K562 (cell line): ENCODE results near the gene NRCAM. TPM values are rescaled to one million over a fixed set of nuclear protein-coding genes. Genes with fewer than 3 reads are reported as not detected.

ENCODE experiments used
- CREBBP ChIP-seq: IDR thresholded peaks from one replicate; pipeline ENCODE4 v1.6.1; 2012; ENCODE audit warnings: low read depth, mild to moderate bottlenecking, control low read depth, inconsistent platforms, low read length
- CTBP1 ChIP-seq: fragments of 450-650 bp; IDR thresholded peaks from 2 replicates; pipeline ENCODE4 v1.6.1; 2016; ENCODE audit warnings: borderline replicate concordance
- EP400 ChIP-seq: fragments of 450-650 bp; IDR thresholded peaks from 2 replicates; pipeline ENCODE4 v1.6.1; 2017; ENCODE audit warnings: antibody characterized with exemption, mild to moderate bottlenecking, moderate library complexity
- FOXK1 ChIP-seq: sonication (generic); formaldehyde crosslinking; IDR thresholded peaks from 2 replicates; pipeline ENCODE4 v1.8.0; 2022; ENCODE audit warnings: missing genetic modification reagents, mild to moderate bottlenecking, borderline replicate concordance
- KLF1 ChIP-seq: fragments of 450-650 bp; IDR thresholded peaks from 2 replicates; pipeline ENCODE4 v1.6.1; 2016; ENCODE audit warnings: missing genetic modification characterization, missing compliant biosample characterization
- KLF13 ChIP-seq: fragments of 450-650 bp; IDR thresholded peaks from 2 replicates; pipeline ENCODE4 v1.6.1; 2016; ENCODE audit warnings: missing genetic modification characterization, low read depth, mild to moderate bottlenecking, missing compliant biosample characterization, moderate library complexity, borderline replicate concordance
- LCOR ChIP-seq: sonication (generic); formaldehyde crosslinking; IDR thresholded peaks from 2 replicates; pipeline ENCODE4 v1.8.0; 2022; ENCODE audit warnings: mild to moderate bottlenecking, missing genetic modification reagents
- MAFK ChIP-seq: IDR thresholded peaks from 2 replicates; pipeline ENCODE4 v1.6.1; 2011; ENCODE audit warnings: low read length, improper control_type of control experiment
- NCOA6 ChIP-seq: fragments of 450-650 bp; IDR thresholded peaks from 2 replicates; pipeline ENCODE4 v1.6.1; 2017; ENCODE audit warnings: mild to moderate bottlenecking
- NR1H2 ChIP-seq: sonication (generic); formaldehyde crosslinking; IDR thresholded peaks from 2 replicates; pipeline ENCODE4 v1.4.0; 2020; ENCODE audit warnings: mild to moderate bottlenecking, missing genetic modification reagents
- PTTG1 ChIP-seq: fragments of 450-650 bp; IDR thresholded peaks from 2 replicates; pipeline ENCODE4 v1.6.1; 2016; ENCODE audit warnings: low read depth, mild to moderate bottlenecking, missing genetic modification characterization, missing compliant biosample characterization
- ZEB2 ChIP-seq: fragments of 450-650 bp; IDR thresholded peaks from 2 replicates; pipeline ENCODE4 v1.6.1; 2016
- ZNF224 ChIP-seq: sonication (generic); formaldehyde crosslinking; IDR thresholded peaks from 2 replicates; pipeline ENCODE4 v1.8.0; 2022; ENCODE audit warnings: mild to moderate bottlenecking, missing genetic modification reagents
- ZNF444 ChIP-seq: fragments of 250-450 bp; sonication (Bioruptor Pico); IDR thresholded peaks from 2 replicates; pipeline ENCODE4 v1.4.0; 2020; ENCODE audit warnings: mild to moderate bottlenecking, moderate library complexity
- ZNF57 ChIP-seq: fragments of 450-650 bp; formaldehyde crosslinking; IDR thresholded peaks from 2 replicates; pipeline ENCODE4 v1.4.0; 2020; ENCODE audit warnings: mild to moderate bottlenecking, moderate library complexity
- ZNF583 ChIP-seq: fragments of 250-450 bp; sonication (Bioruptor Pico); IDR thresholded peaks from 2 replicates; pipeline ENCODE4 v1.4.0; 2020
- polyA plus RNA-seq, 8 experiments: library from polyadenylated mRNA; depleted of rRNA in 4 of 8; stranded (reverse) in 5 of 8; unstranded in 3 of 8; fragments of >200 nt; fragmentation: Nextera tagmentation in 2 of 8; fragmentation: Illumina TruSeq in 1 of 8; extraction: Ambion mirVana in 2 of 8; extraction: Trizol in 1 of 8; gene quantifications; 2 replicates each; pipeline versions ENCODE4 v1.2.1 to v1.2.3, GENCODE V29; 2011 to 2014; ENCODE audit warnings: inconsistent platforms in 1 of 8, missing spikeins in 1 of 8
- total RNA-seq, 7 experiments: library from RNA; depleted of rRNA in 6 of 7; stranded (reverse); fragments of >200 nt in 6 of 7; fragmentation: Illumina TruSeq in 2 of 7; extraction: Trizol in 2 of 7; gene quantifications; 2 replicates each; pipeline versions ENCODE4 v1.2.1 to v1.2.3, GENCODE V29; 2011 to 2021; ENCODE audit warnings: low replicate concordance in 1 of 7
- TF ChIP-seq, protein P1 (sequence below): sonication (generic); formaldehyde crosslinking; IDR thresholded peaks from 2 replicates; pipeline ENCODE4 v1.9.0; 2022; ENCODE audit warnings: mild to moderate bottlenecking, missing genetic modification reagents
- TF ChIP-seq, protein P2 (sequence below): IDR thresholded peaks from 3 replicates; pipeline ENCODE4 v1.6.1; 2011; ENCODE audit warnings: borderline replicate concordance, mild to moderate bottlenecking, moderate library complexity; ENCODE audit not compliant: insufficient read length; ENCODE audit errors: extremely low read depth
- TF ChIP-seq, protein P3 (sequence below): fragments of 200-800 bp; sonication (Bioruptor generic); IDR thresholded peaks from 2 replicates; pipeline ENCODE4 v1.6.1; 2016; ENCODE audit warnings: missing genetic modification characterization, missing compliant biosample characterization
- TF ChIP-seq, protein P4 (sequence below): IDR thresholded peaks from 2 replicates; pipeline ENCODE4 v1.6.1; 2011; ENCODE audit not compliant: insufficient read length; ENCODE audit errors: extremely low read depth

NRCAM gene
- total and polyA plus RNA-seq, 9 of the 15 experiments (the other 6 are each of a cell fraction or from before 2014, with no cell fraction given), result 0.03 to 0.54 (median 0.12) TPM; not detected in 1

DNA sequence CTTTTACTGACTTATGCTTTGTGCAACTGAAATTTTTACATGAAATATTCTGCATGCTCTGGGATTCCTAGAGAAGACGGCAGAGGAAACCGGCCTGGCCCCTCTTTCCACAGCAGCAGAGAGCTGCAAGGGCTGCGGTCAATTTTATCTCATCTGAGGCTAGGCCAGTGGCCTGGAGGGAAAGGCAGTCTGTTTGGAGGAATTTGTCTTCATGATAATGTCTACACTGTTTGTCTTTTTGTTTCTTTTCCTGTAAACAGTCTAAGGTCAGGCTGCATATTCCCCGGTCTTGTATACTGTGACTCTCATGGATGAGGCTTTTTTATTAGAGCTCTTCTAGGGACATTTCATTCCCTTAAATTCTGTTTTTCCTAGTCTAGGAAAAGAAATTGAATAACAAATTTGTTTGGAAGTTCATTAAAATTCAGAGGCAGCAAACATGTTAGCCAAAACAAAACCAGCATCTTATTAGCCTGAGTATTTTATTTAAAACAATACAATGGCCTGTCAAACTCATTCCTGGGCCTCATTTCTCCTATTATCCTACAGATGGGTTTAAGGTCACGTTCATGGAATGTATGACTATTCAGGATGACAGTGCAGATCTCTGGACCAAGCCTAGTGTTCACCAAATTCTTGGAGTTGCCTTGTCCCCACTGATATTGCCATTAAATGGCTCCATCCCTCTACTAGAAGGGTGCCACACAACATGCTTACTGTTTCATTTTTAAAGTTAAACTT is 352.5 kb downstream of the NRCAM start (continued):
- TF ChIP-seq, protein P1, sequence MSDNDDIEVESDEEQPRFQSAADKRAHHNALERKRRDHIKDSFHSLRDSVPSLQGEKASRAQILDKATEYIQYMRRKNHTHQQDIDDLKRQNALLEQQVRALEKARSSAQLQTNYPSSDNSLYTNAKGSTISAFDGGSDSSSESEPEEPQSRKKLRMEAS (CRISPR knock-in tag), result no peak
- TF ChIP-seq FOXK1 (CRISPR knock-in tag) (no peak), ZNF57 (CRISPR knock-in tag) (no peak), EP400 (peak; percentile 41), CREBBP (no peak), LCOR (CRISPR knock-in tag) (no peak), ZNF224 (CRISPR knock-in tag) (no peak), NR1H2 (CRISPR knock-in tag) (no peak), KLF13 (tag) (no peak), KLF1 (tag) (no peak), CTBP1 (no peak; the same call in 1 of the 2 replicates), PTTG1 (tag) (no peak), NCOA6 (peak; percentile 13; the same call in 1 of the 2 replicates), ZNF583 (no peak), ZEB2 (0 out of 2 replicates have a peak, but pooled peaks have one; percentile 9), MAFK (peak; percentile 87), ZNF444 (CRISPR knock-in tag) (no peak)
- TF ChIP-seq, protein P2, sequence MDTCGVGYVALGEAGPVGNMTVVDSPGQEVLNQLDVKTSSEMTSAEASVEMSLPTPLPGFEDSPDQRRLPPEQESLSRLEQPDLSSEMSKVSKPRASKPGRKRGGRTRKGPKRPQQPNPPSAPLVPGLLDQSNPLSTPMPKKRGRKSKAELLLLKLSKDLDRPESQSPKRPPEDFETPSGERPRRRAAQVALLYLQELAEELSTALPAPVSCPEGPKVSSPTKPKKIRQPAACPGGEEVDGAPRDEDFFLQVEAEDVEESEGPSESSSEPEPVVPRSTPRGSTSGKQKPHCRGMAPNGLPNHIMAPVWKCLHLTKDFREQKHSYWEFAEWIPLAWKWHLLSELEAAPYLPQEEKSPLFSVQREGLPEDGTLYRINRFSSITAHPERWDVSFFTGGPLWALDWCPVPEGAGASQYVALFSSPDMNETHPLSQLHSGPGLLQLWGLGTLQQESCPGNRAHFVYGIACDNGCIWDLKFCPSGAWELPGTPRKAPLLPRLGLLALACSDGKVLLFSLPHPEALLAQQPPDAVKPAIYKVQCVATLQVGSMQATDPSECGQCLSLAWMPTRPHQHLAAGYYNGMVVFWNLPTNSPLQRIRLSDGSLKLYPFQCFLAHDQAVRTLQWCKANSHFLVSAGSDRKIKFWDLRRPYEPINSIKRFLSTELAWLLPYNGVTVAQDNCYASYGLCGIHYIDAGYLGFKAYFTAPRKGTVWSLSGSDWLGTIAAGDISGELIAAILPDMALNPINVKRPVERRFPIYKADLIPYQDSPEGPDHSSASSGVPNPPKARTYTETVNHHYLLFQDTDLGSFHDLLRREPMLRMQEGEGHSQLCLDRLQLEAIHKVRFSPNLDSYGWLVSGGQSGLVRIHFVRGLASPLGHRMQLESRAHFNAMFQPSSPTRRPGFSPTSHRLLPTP, result no peak
- TF ChIP-seq, protein P3, sequence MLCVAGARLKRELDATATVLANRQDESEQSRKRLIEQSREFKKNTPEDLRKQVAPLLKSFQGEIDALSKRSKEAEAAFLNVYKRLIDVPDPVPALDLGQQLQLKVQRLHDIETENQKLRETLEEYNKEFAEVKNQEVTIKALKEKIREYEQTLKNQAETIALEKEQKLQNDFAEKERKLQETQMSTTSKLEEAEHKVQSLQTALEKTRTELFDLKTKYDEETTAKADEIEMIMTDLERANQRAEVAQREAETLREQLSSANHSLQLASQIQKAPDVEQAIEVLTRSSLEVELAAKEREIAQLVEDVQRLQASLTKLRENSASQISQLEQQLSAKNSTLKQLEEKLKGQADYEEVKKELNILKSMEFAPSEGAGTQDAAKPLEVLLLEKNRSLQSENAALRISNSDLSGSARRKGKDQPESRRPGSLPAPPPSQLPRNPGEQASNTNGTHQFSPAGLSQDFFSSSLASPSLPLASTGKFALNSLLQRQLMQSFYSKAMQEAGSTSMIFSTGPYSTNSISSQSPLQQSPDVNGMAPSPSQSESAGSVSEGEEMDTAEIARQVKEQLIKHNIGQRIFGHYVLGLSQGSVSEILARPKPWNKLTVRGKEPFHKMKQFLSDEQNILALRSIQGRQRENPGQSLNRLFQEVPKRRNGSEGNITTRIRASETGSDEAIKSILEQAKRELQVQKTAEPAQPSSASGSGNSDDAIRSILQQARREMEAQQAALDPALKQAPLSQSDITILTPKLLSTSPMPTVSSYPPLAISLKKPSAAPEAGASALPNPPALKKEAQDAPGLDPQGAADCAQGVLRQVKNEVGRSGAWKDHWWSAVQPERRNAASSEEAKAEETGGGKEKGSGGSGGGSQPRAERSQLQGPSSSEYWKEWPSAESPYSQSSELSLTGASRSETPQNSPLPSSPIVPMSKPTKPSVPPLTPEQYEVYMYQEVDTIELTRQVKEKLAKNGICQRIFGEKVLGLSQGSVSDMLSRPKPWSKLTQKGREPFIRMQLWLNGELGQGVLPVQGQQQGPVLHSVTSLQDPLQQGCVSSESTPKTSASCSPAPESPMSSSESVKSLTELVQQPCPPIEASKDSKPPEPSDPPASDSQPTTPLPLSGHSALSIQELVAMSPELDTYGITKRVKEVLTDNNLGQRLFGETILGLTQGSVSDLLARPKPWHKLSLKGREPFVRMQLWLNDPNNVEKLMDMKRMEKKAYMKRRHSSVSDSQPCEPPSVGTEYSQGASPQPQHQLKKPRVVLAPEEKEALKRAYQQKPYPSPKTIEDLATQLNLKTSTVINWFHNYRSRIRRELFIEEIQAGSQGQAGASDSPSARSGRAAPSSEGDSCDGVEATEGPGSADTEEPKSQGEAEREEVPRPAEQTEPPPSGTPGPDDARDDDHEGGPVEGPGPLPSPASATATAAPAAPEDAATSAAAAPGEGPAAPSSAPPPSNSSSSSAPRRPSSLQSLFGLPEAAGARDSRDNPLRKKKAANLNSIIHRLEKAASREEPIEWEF (CRISPR knock-in tag), result no peak
- TF ChIP-seq, protein P4, sequence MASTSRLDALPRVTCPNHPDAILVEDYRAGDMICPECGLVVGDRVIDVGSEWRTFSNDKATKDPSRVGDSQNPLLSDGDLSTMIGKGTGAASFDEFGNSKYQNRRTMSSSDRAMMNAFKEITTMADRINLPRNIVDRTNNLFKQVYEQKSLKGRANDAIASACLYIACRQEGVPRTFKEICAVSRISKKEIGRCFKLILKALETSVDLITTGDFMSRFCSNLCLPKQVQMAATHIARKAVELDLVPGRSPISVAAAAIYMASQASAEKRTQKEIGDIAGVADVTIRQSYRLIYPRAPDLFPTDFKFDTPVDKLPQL, result no peak
